Hepatocyte (in vitro differentiated cells): ENCODE data around the gene HABP4. TPM values are rescaled to one million over a fixed set of nuclear protein-coding genes. Genes with fewer than 3 reads are reported as not detected.
A peak's percentile ranks its signal among the peaks of the same experiment; 100 is the strongest.

ENCODE experiments used
- DNase-seq: peaks from one replicate; pipeline ENCODE4 v3.0.0-alpha.2; 2016; ENCODE audit warnings: low spot score
- H2AFZ ChIP-seq: fragments of 200-600 bp; sonication (generic); 2 replicates; pipeline ENCODE4 v1.6.0; 2016; ENCODE audit warnings: antibody characterized with exemption, mild to moderate bottlenecking
- H3K27ac ChIP-seq: fragments of 200-600 bp; sonication (generic); 2 replicates; pipeline ENCODE4 v1.5.1; 2016; ENCODE audit warnings: mild to moderate bottlenecking
- H3K27me3 ChIP-seq: fragments of 200-600 bp; sonication (generic); 2 replicates; pipeline ENCODE4 v1.6.1; 2016
- H3K36me3 ChIP-seq: fragments of 200-600 bp; sonication (generic); replicated peaks from 2 replicates; pipeline ENCODE4 v1.5.1; 2016; ENCODE audit warnings: low read depth; ENCODE audit not compliant: insufficient read depth
- H3K4me1 ChIP-seq: fragments of 200-600 bp; sonication (generic); 2 replicates; pipeline ENCODE4 v1.5.1; 2016; ENCODE audit warnings: mild to moderate bottlenecking, moderate library complexity; ENCODE audit not compliant: insufficient read depth
- H3K4me2 ChIP-seq: fragments of 200-600 bp; sonication (generic); 2 replicates; pipeline ENCODE4 v1.6.0; 2016
- H3K4me3 ChIP-seq: fragments of 200-600 bp; sonication (generic); 2 replicates; pipeline ENCODE4 v1.5.1; 2016; ENCODE audit warnings: mild to moderate bottlenecking
- H3K79me2 ChIP-seq: fragments of 200-600 bp; sonication (generic); 2 replicates; pipeline ENCODE4 v1.6.0; 2017; ENCODE audit warnings: mild to moderate bottlenecking
- H3K9me2 ChIP-seq: fragments of 200-600 bp; sonication (generic); replicated peaks from 2 replicates; pipeline ENCODE4 v1.6.0; 2017; ENCODE audit warnings: mild to moderate bottlenecking; ENCODE audit not compliant: insufficient read depth
- H3K9me3 ChIP-seq: fragments of 200-600 bp; sonication (generic); 2 replicates; pipeline ENCODE4 v1.5.1; 2016; ENCODE audit warnings: low read depth, mild to moderate bottlenecking
- H4K20me1 ChIP-seq: fragments of 200-600 bp; sonication (generic); 2 replicates; pipeline ENCODE4 v1.6.0; 2016; ENCODE audit warnings: mild to moderate bottlenecking; ENCODE audit not compliant: insufficient read depth, poor library complexity, severe bottlenecking
- CTCF ChIP-seq: fragments of 200-600 bp; sonication (generic); IDR thresholded peaks from 2 replicates; pipeline ENCODE4 v1.5.1; 2016; ENCODE audit warnings: antibody characterized with exemption, mild to moderate bottlenecking; ENCODE audit not compliant: poor library complexity
- EZH2 ChIP-seq: fragments of 200-600 bp; sonication (generic); IDR thresholded peaks from 2 replicates; pipeline ENCODE4 v1.6.1; 2016; ENCODE audit warnings: antibody characterized with exemption, mild to moderate bottlenecking, borderline replicate concordance
- EZH2phosphoT487 ChIP-seq: fragments of 200-600 bp; sonication (generic); IDR thresholded peaks from one replicate; pipeline ENCODE4 v1.6.1; 2018; ENCODE audit warnings: antibody characterized with exemption, mild to moderate bottlenecking, low read depth, moderate library complexity; ENCODE audit not compliant: unreplicated experiment, severe bottlenecking
- WGBS: methylation state at CpG from one replicate; pipeline ENCODE4 v1.1.6; 2016; ENCODE audit warnings: low lambda C conversion rate; ENCODE audit errors: missing lambda C conversion rate; 5-methylcytosine and 5-hydroxymethylcytosine counted together
- polyA plus RNA-seq: library from polyadenylated mRNA; unstranded; fragments of >200 nt; fragmentation: Nextera tagmentation; extraction: Ambion mirVana; gene quantifications from 2 replicates; pipeline ENCODE4 v1.2.1, GENCODE V29; 2016
- total RNA-seq: library from RNA; depleted of rRNA; stranded (reverse); fragments of >200 nt; gene quantifications from 2 replicates; pipeline ENCODE4 v1.2.3, GENCODE V29; 2014

Gene HABP4
- total and polyA plus RNA-seq, 2 experiments from 2014 or later = 13.1 to 24.8 TPM

GRCh38 chr9:96491079-96491879 lies 41.3 kb downstream of the HABP4 start:
- WGBS = 51% methylated on average over 10 of the region's 10 CpGs
- TF ChIP-seq CTCF (no peak), EZH2phosphoT487 (no peak), EZH2 (no peak)
- Histone ChIP-seq H3K4me3 (no peak overlapping the region), H3K4me1 (peaks cover 17% of the 10 kb centered on the region), H3K79me2 (no peaks in the 10 kb centered on the region), H2AFZ (no peak overlapping the region), H3K36me3 (no peaks in the 10 kb centered on the region), H3K9me2 (no peaks in the 10 kb centered on the region), H3K27me3 (no peaks in the 10 kb centered on the region), H3K4me2 (no peak overlapping the region), H3K9me3 (no peaks in the 10 kb centered on the region), H3K27ac (peak overlapping the region; percentile 62), H4K20me1 (no peaks in the 10 kb centered on the region)
- no peak for DNase-seq

DNA sequence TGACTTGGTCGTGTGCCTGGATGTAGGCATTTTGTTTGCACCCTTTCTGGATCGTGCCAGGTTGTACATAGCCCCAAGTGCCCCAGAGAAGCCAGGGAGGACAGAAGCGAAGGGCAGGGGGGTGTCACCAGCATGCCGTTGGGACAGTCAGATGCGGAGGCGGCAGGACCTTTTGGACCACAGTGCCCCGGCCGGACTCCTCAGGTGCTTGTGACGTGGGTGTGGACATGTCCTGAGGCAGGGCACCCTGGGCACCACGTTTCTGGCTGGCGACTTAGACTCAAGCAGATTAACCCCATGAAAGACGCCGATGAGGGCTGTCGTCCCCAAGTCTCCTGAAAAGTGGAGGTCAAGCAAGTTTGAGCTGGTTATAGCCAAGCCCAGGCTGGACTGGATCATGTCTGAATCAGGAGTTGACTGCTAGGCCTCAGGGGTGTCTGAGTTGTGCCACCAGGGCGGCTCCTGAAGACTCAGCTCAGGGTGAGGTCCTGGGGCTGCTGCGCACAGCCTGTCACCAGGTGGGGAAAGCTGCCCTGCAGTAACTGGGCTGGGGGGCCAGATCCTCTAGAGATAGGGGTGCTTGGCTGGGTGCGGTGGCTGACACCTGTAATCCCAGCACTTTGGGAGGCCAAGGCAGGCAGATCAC lies 42.0 kb downstream of the HABP4 start:
- H3K36me3 ChIP-seq = no peaks in the 10 kb centered on the region
- peak overlapping the region; percentile 23 for H3K27ac ChIP-seq
- H3K27me3 ChIP-seq = no peaks in the 10 kb centered on the region
- H3K4me2 ChIP-seq = no peak overlapping the region
- no peaks in the 10 kb centered on the region for H3K79me2 ChIP-seq
- no peak for DNase-seq
- WGBS = 90% methylated on average over 17 of the region's 17 CpGs
- no peak overlapping the region for H3K4me3 ChIP-seq
- peaks cover 11% of the 10 kb centered on the region for H3K4me1 ChIP-seq
- no peaks in the 10 kb centered on the region for H4K20me1 ChIP-seq
- H2AFZ ChIP-seq = no peak overlapping the region
- TF ChIP-seq EZH2 = no peak
- H3K9me2 ChIP-seq = no peaks in the 10 kb centered on the region
- no peaks in the 10 kb centered on the region for H3K9me3 ChIP-seq

- Histone ChIP-seq H2AFZ (no peak overlapping the region), H3K9me3 (no peaks in the 10 kb centered on the region), H3K79me2 (no peaks in the 10 kb centered on the region), H3K27ac (no peak overlapping the region), H3K4me1 (peaks cover 7% of the 10 kb centered on the region), H4K20me1 (no peaks in the 10 kb centered on the region), H3K36me3 (no peaks in the 10 kb centered on the region), H3K4me2 (no peak overlapping the region), H3K4me3 (no peak overlapping the region), H3K9me2 (no peaks in the 10 kb centered on the region), H3K27me3 (no peaks in the 10 kb centered on the region)
- no peak for DNase-seq
- WGBS = 94% methylated on average over 12 of the region's 12 CpGs
- no peak for TF ChIP-seq CTCF
- no peak for TF ChIP-seq EZH2
- no peak for TF ChIP-seq EZH2phosphoT487
Measured at GRCh38 chr9:96492993-96493531, 43.1 kb downstream of the HABP4 start.

GRCh38 chr9:96493757-96494156 lies 43.8 kb downstream of the HABP4 start:
- Histone ChIP-seq H3K79me2 (no peaks in the 10 kb centered on the region), H3K4me1 (peaks cover 7% of the 10 kb centered on the region), H3K27ac (no peak overlapping the region), H2AFZ (no peak overlapping the region), H3K4me2 (no peak overlapping the region), H4K20me1 (no peaks in the 10 kb centered on the region), H3K27me3 (no peaks in the 10 kb centered on the region), H3K9me3 (no peaks in the 10 kb centered on the region), H3K4me3 (no peak overlapping the region), H3K9me2 (no peaks in the 10 kb centered on the region), H3K36me3 (no peaks in the 10 kb centered on the region)
- DNase-seq = no peak
- no peak for TF ChIP-seq CTCF
- no peak for TF ChIP-seq EZH2
- no peak for TF ChIP-seq EZH2phosphoT487
- WGBS = 93% methylated on average over 13 of the region's 13 CpGs
